ENCODE results near the gene PHYKPL.

The PHYKPL gene

GRCh38 chr5:178187014-178187413, 45.6 kb downstream of the PHYKPL start, which contains the start of gene GMCL2:
Gene GMCL2, minus strand, starts transcription at chr5:178187371. Its CDS starts 72 bp downstream, at chr5:178187299.
- H3K4me1 Mint-ChIP-seq = no peaks in the 10 kb centered on the region
- H3K27ac Mint-ChIP-seq = no peak within 1 kb of the TSS
- no peaks in the 10 kb centered on the region for H3K36me3 Mint-ChIP-seq (ENCODE audit: low read depth)
- no peak within 1 kb of the TSS for H3K4me3 Mint-ChIP-seq
- H3K27me3 Mint-ChIP-seq (ENCODE audit: low read depth) = peaks cover 5% of the 10 kb centered on the region
- no peaks in the 10 kb centered on the region for H3K9me3 Mint-ChIP-seq
- TF ChIP-seq, protein P1, sequence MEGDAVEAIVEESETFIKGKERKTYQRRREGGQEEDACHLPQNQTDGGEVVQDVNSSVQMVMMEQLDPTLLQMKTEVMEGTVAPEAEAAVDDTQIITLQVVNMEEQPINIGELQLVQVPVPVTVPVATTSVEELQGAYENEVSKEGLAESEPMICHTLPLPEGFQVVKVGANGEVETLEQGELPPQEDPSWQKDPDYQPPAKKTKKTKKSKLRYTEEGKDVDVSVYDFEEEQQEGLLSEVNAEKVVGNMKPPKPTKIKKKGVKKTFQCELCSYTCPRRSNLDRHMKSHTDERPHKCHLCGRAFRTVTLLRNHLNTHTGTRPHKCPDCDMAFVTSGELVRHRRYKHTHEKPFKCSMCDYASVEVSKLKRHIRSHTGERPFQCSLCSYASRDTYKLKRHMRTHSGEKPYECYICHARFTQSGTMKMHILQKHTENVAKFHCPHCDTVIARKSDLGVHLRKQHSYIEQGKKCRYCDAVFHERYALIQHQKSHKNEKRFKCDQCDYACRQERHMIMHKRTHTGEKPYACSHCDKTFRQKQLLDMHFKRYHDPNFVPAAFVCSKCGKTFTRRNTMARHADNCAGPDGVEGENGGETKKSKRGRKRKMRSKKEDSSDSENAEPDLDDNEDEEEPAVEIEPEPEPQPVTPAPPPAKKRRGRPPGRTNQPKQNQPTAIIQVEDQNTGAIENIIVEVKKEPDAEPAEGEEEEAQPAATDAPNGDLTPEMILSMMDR (IDR thresholded peaks at IDR 0.05; ENCODE audit: unreplicated experiment in 3 of 3) = no peak

- H3K9me3 Mint-ChIP-seq = no peaks in the 10 kb centered on the region
- no peaks in the 10 kb centered on the region for H3K36me3 Mint-ChIP-seq (ENCODE audit: low read depth)
Observed at GRCh38 chr5:178186427-178186826, 46.2 kb downstream of the PHYKPL start.

GRCh38 chr5:178182158-178182876, 50.3 kb downstream of the PHYKPL start:
- no peak overlapping the region for H3K27ac Mint-ChIP-seq
- H3K27me3 Mint-ChIP-seq (ENCODE audit: low read depth) = peaks cover 11% of the 10 kb centered on the region
- TF ChIP-seq, protein P1 (IDR thresholded peaks at IDR 0.05; ENCODE audit: unreplicated experiment in 3 of 3) = no peak
- H3K4me3 Mint-ChIP-seq = no peak overlapping the region
- H3K9me3 Mint-ChIP-seq = peaks cover 11% of the 10 kb centered on the region
- H3K4me1 Mint-ChIP-seq = no peaks in the 10 kb centered on the region
- H3K36me3 Mint-ChIP-seq (ENCODE audit: low read depth) = no peaks in the 10 kb centered on the region

More at GRCh38 chr5:178186427-178186826, 46.2 kb downstream of the PHYKPL start:
- no peak overlapping the region for H3K4me3 Mint-ChIP-seq
- no peaks in the 10 kb centered on the region for H3K4me1 Mint-ChIP-seq
- peaks cover 7% of the 10 kb centered on the region for H3K27me3 Mint-ChIP-seq (ENCODE audit: low read depth)
- no peak overlapping the region for H3K27ac Mint-ChIP-seq
- TF ChIP-seq, protein P1 (IDR thresholded peaks at IDR 0.05; ENCODE audit: unreplicated experiment in 3 of 3) = no peak

DNA sequence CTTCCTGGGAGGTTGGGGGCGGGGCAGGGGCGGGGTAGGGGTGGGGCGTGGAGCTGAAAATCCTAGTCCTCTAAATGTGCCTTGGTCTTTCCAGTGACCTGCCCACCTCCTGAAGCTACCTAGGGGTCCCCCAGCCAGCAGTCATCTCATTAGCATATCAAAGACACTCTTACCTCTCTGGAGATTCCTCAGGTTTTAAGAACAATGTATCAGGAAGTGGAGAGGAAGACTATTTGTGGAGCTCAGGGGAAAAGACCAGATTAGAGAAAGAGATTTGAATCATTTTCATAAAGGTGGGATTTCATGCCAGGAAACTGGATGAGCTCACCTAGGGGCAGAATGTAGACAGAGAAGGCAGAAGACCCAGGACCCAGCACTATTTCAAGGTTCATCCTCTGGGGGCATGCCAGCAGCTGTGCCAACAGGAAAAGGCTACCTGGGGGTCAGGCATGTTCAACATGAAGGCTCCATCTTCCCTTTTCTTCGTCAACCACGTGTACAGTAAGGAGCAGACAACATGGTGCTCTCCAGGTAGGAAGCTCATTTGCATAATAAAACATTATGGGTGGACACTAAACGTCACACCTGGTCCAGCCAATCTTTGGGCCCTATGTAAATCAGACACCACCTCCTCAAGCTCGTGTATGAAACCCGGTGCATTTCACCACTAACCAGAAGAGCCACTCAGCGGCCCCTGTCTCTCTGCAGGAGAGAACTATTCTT, 52.3 kb downstream of the PHYKPL start:
- TF ChIP-seq, protein P1 (IDR thresholded peaks at IDR 0.05; ENCODE audit: unreplicated experiment in 3 of 3) = no peak
- Mint-ChIP-seq H3K4me1 (no peaks in the 10 kb centered on the region), H3K9me3 (peaks cover 11% of the 10 kb centered on the region), H3K27ac (no peak overlapping the region), H3K36me3 (ENCODE audit: low read depth) (no peaks in the 10 kb centered on the region), H3K27me3 (ENCODE audit: low read depth) (peaks cover 11% of the 10 kb centered on the region), H3K4me3 (no peak overlapping the region)

- Mint-ChIP-seq H3K4me1 (no peaks in the 10 kb centered on the region), H3K4me3 (no peak overlapping the region), H3K27me3 (ENCODE audit: low read depth) (peaks cover 10% of the 10 kb centered on the region), H3K36me3 (ENCODE audit: low read depth) (no peaks in the 10 kb centered on the region), H3K9me3 (peaks cover 11% of the 10 kb centered on the region), H3K27ac (no peak overlapping the region)
- TF ChIP-seq, protein P1 (IDR thresholded peaks at IDR 0.05; ENCODE audit: unreplicated experiment in 3 of 3) = no peak
Observed at GRCh38 chr5:178177569-178177968, 55.0 kb downstream of the PHYKPL start.
